ENCODE measurements around the gene FOXN4.

DNA sequence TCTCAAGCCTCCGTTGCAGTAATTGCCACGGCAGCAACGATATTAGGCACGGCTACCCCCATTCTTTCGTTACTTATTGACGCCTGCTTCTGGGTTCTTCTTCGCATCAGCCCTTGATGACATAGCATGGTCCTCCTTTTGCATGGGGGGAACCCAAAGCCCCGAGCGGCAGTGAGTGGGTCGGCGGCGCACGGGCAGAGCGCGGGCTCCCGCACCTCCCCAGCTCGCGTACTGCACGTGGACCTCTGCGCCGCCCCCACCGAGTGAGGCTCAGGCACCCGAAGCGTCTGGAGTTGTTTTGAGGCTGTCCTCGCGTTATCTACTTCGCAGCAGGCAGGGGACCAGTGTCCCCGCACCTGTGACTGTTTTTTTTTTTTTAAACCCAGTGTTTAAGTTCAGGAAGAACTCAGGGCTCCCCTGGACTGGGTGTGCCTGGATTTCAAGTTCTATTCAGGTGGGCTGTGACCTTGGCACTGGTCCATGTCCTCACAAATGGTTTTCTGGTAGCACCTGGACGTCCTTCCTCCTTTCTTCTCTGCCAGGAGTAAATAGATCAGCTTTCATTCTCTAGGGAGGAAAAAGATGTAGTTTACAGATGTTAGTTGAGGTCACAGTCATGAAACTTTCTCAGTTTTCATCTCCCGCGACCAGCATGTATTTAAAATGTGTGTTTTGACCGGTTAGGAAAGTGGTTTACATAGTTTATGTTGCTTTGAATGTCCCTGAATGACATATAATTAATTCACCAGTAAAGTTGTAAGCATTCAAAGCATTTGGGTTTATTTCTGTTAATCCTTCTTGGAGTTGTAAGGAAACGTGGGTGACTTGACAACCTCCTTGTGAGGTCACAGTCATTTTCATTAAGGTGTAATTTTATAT, 1.4 kb upstream of the FOXN4 start:
- TF ChIP-seq CTCF (IDR thresholded peaks at IDR 0.05; ENCODE audit: insufficient read depth, low read length) (no peak), GABPA (IDR thresholded peaks at IDR 0.05; ENCODE audit: low read depth) (no peak)

All from HL-60 (cell line).